PC-3 (cell line): ENCODE measurements around the gene SMARCAL1. TPM values are rescaled to one million over a fixed set of nuclear protein-coding genes. Genes with fewer than 3 reads are reported as not detected.

Experiments used
- ATAC-seq: fragments of 200-7000 bp; cut with Tn5 transposase; 2 replicates; pipeline ENCODE4 v1.9.1; 2020; ENCODE audit warnings: mild to moderate bottlenecking, moderate library complexity
- BruUV-seq: library from RNA; stranded (reverse); fragments of 400-500 nt; replicated peaks from 2 replicates; lab custom pipeline; 2021; lab: Mats Ljungman, UMichigan
- CTCF ChIA-PET: fragments of 300-600 bp; sonication (Branson Sonifier 250); formaldehyde crosslinking; loops from one replicate; lab custom pipeline; 2022; ENCODE audit warnings: antibody characterized with exemption; lab: Charles Lee
- POLR2A ChIA-PET: fragments of 300-600 bp; sonication (Branson Sonifier 250); formaldehyde crosslinking; loops from one replicate; lab custom pipeline; 2022; ENCODE audit warnings: antibody characterized with exemption; ENCODE audit not compliant: unreplicated experiment; lab: Charles Lee
- DNase-seq: peaks from one replicate; pipeline ENCODE4 v3.0.0-alpha.2; 2015
- H2AFZ ChIP-seq: fragments of 300-600 bp; sonication (generic); 2 replicates; pipeline ENCODE4 v1.6.0; 2016; ENCODE audit warnings: antibody characterized with exemption, low read length
- H3F3A ChIP-seq: fragments of 300-600 bp; sonication (generic); one replicate; pipeline ENCODE4 v1.6.0; 2017; ENCODE audit warnings: antibody characterized with exemption, low read length, control low read depth, mild to moderate bottlenecking; ENCODE audit not compliant: unreplicated experiment
- H3K27ac ChIP-seq: fragments of 300-600 bp; sonication (generic); 2 replicates; pipeline ENCODE4 v1.5.1; 2016; ENCODE audit warnings: mild to moderate bottlenecking, low read length
- H3K27me3 ChIP-seq: fragments of 300-600 bp; sonication (generic); 2 replicates; pipeline ENCODE4 v1.6.1; 2016; ENCODE audit warnings: low read length, mixed read lengths
- H3K36me3 ChIP-seq: fragments of 300-600 bp; sonication (generic); 2 replicates; pipeline ENCODE4 v1.6.1; 2016; ENCODE audit warnings: low read depth, mixed run types, low read length, mixed read lengths
- H3K4me1 ChIP-seq: fragments of 300-600 bp; sonication (generic); 2 replicates; pipeline ENCODE4 v1.5.1; 2016; ENCODE audit warnings: low read length; ENCODE audit not compliant: insufficient read depth
- H3K4me2 ChIP-seq: fragments of 300-600 bp; sonication (generic); 2 replicates; pipeline ENCODE4 v1.6.0; 2016; ENCODE audit warnings: low read length
- H3K4me3 ChIP-seq: fragments of 300-600 bp; sonication (generic); 2 replicates; pipeline ENCODE4 v1.5.1; 2016; ENCODE audit warnings: mild to moderate bottlenecking, low read length, mixed read lengths
- H3K79me2 ChIP-seq: fragments of 300-600 bp; sonication (generic); 2 replicates; pipeline ENCODE4 v1.6.1; 2017; ENCODE audit warnings: low read length, mixed read lengths
- H3K9ac ChIP-seq: fragments of 300-600 bp; sonication (generic); 2 replicates; pipeline ENCODE4 v1.6.0; 2016; ENCODE audit warnings: mild to moderate bottlenecking, low read length
- H3K9me2 ChIP-seq: fragments of 300-600 bp; sonication (generic); replicated peaks from 2 replicates; pipeline ENCODE4 v1.6.1; 2016; ENCODE audit warnings: mixed run types, low read length, mixed read lengths
- H3K9me3 ChIP-seq: fragments of 300-600 bp; sonication (generic); 2 replicates; pipeline ENCODE4 v1.6.1; 2016; ENCODE audit warnings: low read length, mixed read lengths
- H4K20me1 ChIP-seq: fragments of 300-600 bp; sonication (generic); 2 replicates; pipeline ENCODE4 v1.6.1; 2016; ENCODE audit warnings: low read length, mixed read lengths
- EZH2 ChIP-seq: fragments of 300-600 bp; sonication (generic); IDR thresholded peaks from one replicate; pipeline ENCODE4 v1.6.1; 2017; ENCODE audit warnings: antibody characterized with exemption, mild to moderate bottlenecking, low read length; ENCODE audit not compliant: unreplicated experiment
- EZH2phosphoT487 ChIP-seq: fragments of 300-600 bp; sonication (generic); IDR thresholded peaks from 2 replicates; pipeline ENCODE4 v1.6.1; 2018; ENCODE audit warnings: mild to moderate bottlenecking, antibody characterized with exemption, low read length, borderline replicate concordance
- intact Hi-C: fragments of 100-400 bp; cut with micrococcal nuclease; formaldehyde crosslinking; loops from 2 replicates; pipeline ENCODE4 v1.9.0; 2023
- total RNA-seq: library from RNA; depleted of rRNA; stranded (reverse); fragments of >200 nt; gene quantifications from 2 replicates; pipeline ENCODE4 v1.2.3, GENCODE V29; 2014
- TF ChIP-seq, protein P1 (sequence below): fragments of 300-600 bp; sonication (generic); conservative IDR thresholded peaks from 2 replicates; pipeline ENCODE4 v1.5.1; 2017; ENCODE audit warnings: antibody characterized with exemption, low read depth, mild to moderate bottlenecking, low read length

SMARCAL1 gene
- total RNA-seq, 1 experiment from 2014 or later, result 8.3 TPM

DNA sequence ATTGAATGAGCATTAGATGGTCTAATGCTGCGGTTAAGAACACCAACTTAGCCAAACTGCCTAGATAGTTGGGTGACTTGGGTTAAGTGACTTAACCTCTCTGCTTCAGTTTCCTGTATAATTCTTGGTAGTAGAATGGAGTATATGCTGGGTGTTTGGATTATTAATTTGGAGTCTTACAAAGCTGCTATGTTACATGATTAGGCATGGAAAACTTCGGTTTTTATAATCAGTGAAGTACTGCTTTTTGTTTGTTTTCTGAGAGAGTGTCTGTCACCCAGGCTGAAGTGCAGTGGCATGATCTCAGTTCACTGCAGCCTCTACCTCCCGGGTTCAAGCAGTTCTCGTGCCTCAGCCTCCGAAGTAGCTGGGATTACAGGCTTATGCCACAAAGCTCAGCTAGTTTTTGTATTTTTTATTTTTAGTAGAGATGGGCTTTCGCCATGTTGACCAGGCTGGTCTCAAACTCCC lies 90.9 kb downstream of the SMARCAL1 start:
- POLR2A ChIA-PET, result no interaction called here
- Histone ChIP-seq H3K27ac (no peak overlapping the region), H2AFZ (no peak overlapping the region), H3K36me3 (peaks cover 63% of the 10 kb centered on the region), H3K4me1 (peaks cover 24% of the 10 kb centered on the region), H3K9ac (no peak overlapping the region), H3K27me3 (no peaks in the 10 kb centered on the region), H3K9me3 (no peaks in the 10 kb centered on the region), H3K4me2 (no peak overlapping the region), H3K79me2 (peaks cover 48% of the 10 kb centered on the region), H3F3A (no peaks in the 10 kb centered on the region), H3K4me3 (no peak overlapping the region), H3K9me2 (no peaks in the 10 kb centered on the region), H4K20me1 (peaks cover 55% of the 10 kb centered on the region)
- CTCF ChIA-PET, result no interaction called here
- intact Hi-C loops, result no loop called here
- no peak for DNase-seq
- no TSS peak for BruUV-seq
- no peak for ATAC-seq
- TF ChIP-seq, protein P1, sequence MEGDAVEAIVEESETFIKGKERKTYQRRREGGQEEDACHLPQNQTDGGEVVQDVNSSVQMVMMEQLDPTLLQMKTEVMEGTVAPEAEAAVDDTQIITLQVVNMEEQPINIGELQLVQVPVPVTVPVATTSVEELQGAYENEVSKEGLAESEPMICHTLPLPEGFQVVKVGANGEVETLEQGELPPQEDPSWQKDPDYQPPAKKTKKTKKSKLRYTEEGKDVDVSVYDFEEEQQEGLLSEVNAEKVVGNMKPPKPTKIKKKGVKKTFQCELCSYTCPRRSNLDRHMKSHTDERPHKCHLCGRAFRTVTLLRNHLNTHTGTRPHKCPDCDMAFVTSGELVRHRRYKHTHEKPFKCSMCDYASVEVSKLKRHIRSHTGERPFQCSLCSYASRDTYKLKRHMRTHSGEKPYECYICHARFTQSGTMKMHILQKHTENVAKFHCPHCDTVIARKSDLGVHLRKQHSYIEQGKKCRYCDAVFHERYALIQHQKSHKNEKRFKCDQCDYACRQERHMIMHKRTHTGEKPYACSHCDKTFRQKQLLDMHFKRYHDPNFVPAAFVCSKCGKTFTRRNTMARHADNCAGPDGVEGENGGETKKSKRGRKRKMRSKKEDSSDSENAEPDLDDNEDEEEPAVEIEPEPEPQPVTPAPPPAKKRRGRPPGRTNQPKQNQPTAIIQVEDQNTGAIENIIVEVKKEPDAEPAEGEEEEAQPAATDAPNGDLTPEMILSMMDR, result no peak
- TF ChIP-seq EZH2 (no peak), EZH2phosphoT487 (no peak)

DNA sequence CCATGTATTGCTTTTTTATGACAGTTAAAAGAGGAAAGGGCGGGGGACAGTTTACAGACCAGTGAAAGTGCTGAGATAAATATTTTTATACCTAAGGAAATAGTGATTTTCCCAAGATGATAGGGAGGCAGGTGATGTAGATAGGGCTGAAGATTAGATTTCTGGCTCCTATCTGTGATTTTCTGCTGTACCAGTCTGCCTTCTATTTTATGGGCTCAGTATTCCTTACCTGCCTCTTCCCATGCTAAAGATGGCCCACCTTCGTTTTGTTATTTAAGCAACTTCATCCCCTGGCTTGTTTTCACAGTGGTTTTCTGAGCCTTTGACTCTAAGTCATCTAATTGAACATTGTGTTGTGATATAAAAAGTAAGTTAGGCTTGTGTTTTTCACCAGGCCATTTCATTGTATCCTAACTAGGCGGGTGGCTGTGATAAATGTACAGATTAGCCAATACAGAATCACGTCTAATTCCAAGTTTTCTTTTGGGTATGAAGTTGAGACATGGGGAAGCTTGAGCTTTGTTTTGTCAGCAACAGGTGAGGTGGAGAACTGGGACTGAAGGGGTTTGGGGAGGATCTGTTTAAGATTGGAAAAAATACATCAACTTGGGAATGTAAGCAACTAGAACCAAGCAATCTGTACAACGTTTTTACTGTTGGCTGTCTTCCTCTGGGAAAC lies 91.6 kb downstream of the SMARCAL1 start:
- Histone ChIP-seq H3K27ac (no peak overlapping the region), H3K79me2 (peaks cover 41% of the 10 kb centered on the region)

More for the DNA sequence above, 91.6 kb downstream of the SMARCAL1 start:
- Histone ChIP-seq H3K4me2 (no peak overlapping the region), H3K9ac (no peak overlapping the region), H3K27me3 (no peaks in the 10 kb centered on the region), H3K9me2 (no peaks in the 10 kb centered on the region), H2AFZ (no peak overlapping the region), H3F3A (no peaks in the 10 kb centered on the region), H4K20me1 (peaks cover 55% of the 10 kb centered on the region), H3K36me3 (peaks cover 63% of the 10 kb centered on the region), H3K9me3 (no peaks in the 10 kb centered on the region), H3K4me3 (no peak overlapping the region), H3K4me1 (peaks cover 21% of the 10 kb centered on the region)
- no peak for ATAC-seq
- POLR2A ChIA-PET, result no interaction called here
- no peak for DNase-seq
- TF ChIP-seq EZH2, result no peak
- TF ChIP-seq, protein P1, result no peak
- no peak for TF ChIP-seq EZH2phosphoT487
- intact Hi-C loops, result no loop called here
- no TSS peak for BruUV-seq
- CTCF ChIA-PET, result no interaction called here
